H1 (cell line): ENCODE measurements around the gene UBB. TPM values are rescaled to one million over a fixed set of nuclear protein-coding genes. Genes with fewer than 3 reads are reported as not detected.

Experiments
- NANOG ChIP-seq: IDR thresholded peaks from 2 replicates; pipeline ENCODE4 v1.6.1; 2011; ENCODE audit warnings: low read length, low read depth, mild to moderate bottlenecking, inconsistent platforms; ENCODE audit not compliant: insufficient read depth, poor library complexity, severe bottlenecking
- POU5F1 ChIP-seq: IDR thresholded peaks from 2 replicates; pipeline ENCODE4 v1.6.1; 2011; ENCODE audit warnings: low read depth, mild to moderate bottlenecking, low read length, moderate library complexity
- SP4 ChIP-seq: IDR thresholded peaks from 2 replicates; pipeline ENCODE4 v1.6.1; 2012; ENCODE audit warnings: low read length, inconsistent platforms
- polyA plus RNA-seq, 7 experiments: library from polyadenylated mRNA; depleted of rRNA in 3 of 7; stranded (reverse) in 5 of 7; unstranded in 2 of 7; fragments of >200 nt in 5 of 7; fragments of 200-250 nt in 2 of 7; gene quantifications; 1 replicate in 5 of 7; 2 replicates in 1 of 7; 4 replicates in 1 of 7; pipeline versions ENCODE4 v1.2.1 to v1.2.3, GENCODE V29; 2011 to 2013; ENCODE audit warnings: missing spikeins in 2 of 7, mixed read lengths in 2 of 7
- total RNA-seq: library from RNA; stranded (reverse); fragmentation: NEBNext Ultra II Directional; extraction: Animal tissue kit (Norgen Biotek cat#: 25700); gene quantifications from 2 replicates; pipeline ENCODE4 v1.2.1, GENCODE V29; 2021
- TF ChIP-seq, protein P1 (sequence below): IDR thresholded peaks from 2 replicates; pipeline ENCODE4 v1.6.1; 2012; ENCODE audit warnings: low read length, inconsistent platforms
- TF ChIP-seq, protein P2 (sequence below): IDR thresholded peaks from 2 replicates; pipeline ENCODE4 v1.6.1; 2012; ENCODE audit warnings: inconsistent platforms

UBB gene
- total and polyA plus RNA-seq, 2 of the 8 experiments (the other 6 are each of a cell fraction or from before 2014, with no cell fraction given): 1,597 to 1,605 TPM

GRCh38 chr17:16342979-16343378 lies 37.9 kb upstream of the UBB start (continued):
- TF ChIP-seq, protein P1, sequence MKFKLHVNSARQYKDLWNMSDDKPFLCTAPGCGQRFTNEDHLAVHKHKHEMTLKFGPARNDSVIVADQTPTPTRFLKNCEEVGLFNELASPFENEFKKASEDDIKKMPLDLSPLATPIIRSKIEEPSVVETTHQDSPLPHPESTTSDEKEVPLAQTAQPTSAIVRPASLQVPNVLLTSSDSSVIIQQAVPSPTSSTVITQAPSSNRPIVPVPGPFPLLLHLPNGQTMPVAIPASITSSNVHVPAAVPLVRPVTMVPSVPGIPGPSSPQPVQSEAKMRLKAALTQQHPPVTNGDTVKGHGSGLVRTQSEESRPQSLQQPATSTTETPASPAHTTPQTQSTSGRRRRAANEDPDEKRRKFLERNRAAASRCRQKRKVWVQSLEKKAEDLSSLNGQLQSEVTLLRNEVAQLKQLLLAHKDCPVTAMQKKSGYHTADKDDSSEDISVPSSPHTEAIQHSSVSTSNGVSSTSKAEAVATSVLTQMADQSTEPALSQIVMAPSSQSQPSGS: no peak
- no peak for TF ChIP-seq NANOG
- TF ChIP-seq, protein P2, sequence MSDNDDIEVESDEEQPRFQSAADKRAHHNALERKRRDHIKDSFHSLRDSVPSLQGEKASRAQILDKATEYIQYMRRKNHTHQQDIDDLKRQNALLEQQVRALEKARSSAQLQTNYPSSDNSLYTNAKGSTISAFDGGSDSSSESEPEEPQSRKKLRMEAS: no peak
- no peak for TF ChIP-seq SP4
- no peak for TF ChIP-seq POU5F1
